Measurements from ENCODE around the gene MBD1. TPM values are rescaled to one million over a fixed set of nuclear protein-coding genes. Genes with fewer than 3 reads are reported as not detected.
"Not testable (repeated sequence)": the region's sequence is repeated elsewhere in the genome, so short reads cannot be mapped to it uniquely, and the experiment has no call there.

Gene MBD1
- total RNA-seq, 2 experiments from 2014 or later, result 65.6 to 69.9 TPM

GRCh38 chr18:50268022-50268747 lies 13.1 kb downstream of the MBD1 start:
- Mint-ChIP-seq H3K9me3 (no peaks in the 10 kb centered on the region), H3K4me1 (peaks cover 21% of the 10 kb centered on the region), H3K4me3 (peak overlapping the region; percentile 69), H3K27ac (peak overlapping the region; percentile 60), H3K36me3 (peaks cover 10% of the 10 kb centered on the region), H3K27me3 (no peaks in the 10 kb centered on the region)
- DNase-seq, result peak; percentile 85

GRCh38 chr18:50266248-50266704 lies 15.0 kb downstream of the MBD1 start, which contains the start of gene CFAP53:
TSS of gene CFAP53 (minus strand) at chr18:50266495. CDS start at chr18:50266404, 91 bp downstream.
- Mint-ChIP-seq H3K27me3 (no peaks in the 10 kb centered on the region), H3K27ac (peak within 1 kb of the TSS; percentile 62), H3K4me3 (peak within 1 kb of the TSS; percentile 86), H3K9me3 (no peaks in the 10 kb centered on the region), H3K36me3 (peaks cover 3% of the 10 kb centered on the region), H3K4me1 (peaks cover 21% of the 10 kb centered on the region)
- peak; percentile 90 for DNase-seq

GRCh38 chr18:50262977-50263376 lies 18.3 kb downstream of the MBD1 start:
- Mint-ChIP-seq H3K27me3 (no peaks in the 10 kb centered on the region), H3K27ac (no peak overlapping the region)

GRCh38 chr18:50250935-50251334 lies 30.4 kb downstream of the MBD1 start:
- DNase-seq, result no peak
- no peaks in the 10 kb centered on the region for H3K27me3 Mint-ChIP-seq
- no peaks in the 10 kb centered on the region for H3K36me3 Mint-ChIP-seq
- H3K4me1 Mint-ChIP-seq, result peaks cover 2% of the 10 kb centered on the region
- H3K4me3 Mint-ChIP-seq, result no peak overlapping the region
- H3K9me3 Mint-ChIP-seq, result no peaks in the 10 kb centered on the region
- H3K27ac Mint-ChIP-seq, result no peak overlapping the region

More at GRCh38 chr18:50262977-50263376, 18.3 kb downstream of the MBD1 start:
- Mint-ChIP-seq H3K9me3 (no peaks in the 10 kb centered on the region), H3K4me1 (peaks cover 15% of the 10 kb centered on the region), H3K36me3 (peaks cover 3% of the 10 kb centered on the region), H3K4me3 (no peak overlapping the region)
- DNase-seq, result no peak

GRCh38 chr18:50249576-50249975 lies 31.7 kb downstream of the MBD1 start:
- Mint-ChIP-seq H3K9me3 (no peaks in the 10 kb centered on the region), H3K4me1 (peaks cover 2% of the 10 kb centered on the region), H3K27me3 (no peaks in the 10 kb centered on the region), H3K27ac (no peak overlapping the region), H3K4me3 (no peak overlapping the region), H3K36me3 (no peaks in the 10 kb centered on the region)
- DNase-seq, result no peak

GRCh38 chr18:50247561-50247960 lies 33.8 kb downstream of the MBD1 start:
- Mint-ChIP-seq H3K9me3 (no peaks in the 10 kb centered on the region), H3K36me3 (no peaks in the 10 kb centered on the region), H3K4me3 (no peak overlapping the region), H3K27me3 (no peaks in the 10 kb centered on the region), H3K27ac (no peak overlapping the region), H3K4me1 (peaks cover 2% of the 10 kb centered on the region)
- no peak for DNase-seq

GRCh38 chr18:50241768-50242167 lies 39.6 kb downstream of the MBD1 start:
- H3K36me3 Mint-ChIP-seq, DNase-seq, H3K4me3 Mint-ChIP-seq, H3K4me1 Mint-ChIP-seq, H3K27me3 Mint-ChIP-seq, H3K27ac Mint-ChIP-seq: not testable (repeated sequence)
- H3K9me3 Mint-ChIP-seq, result peaks cover 11% of the 10 kb centered on the region

GRCh38 chr18:50240080-50240563 lies 41.2 kb downstream of the MBD1 start:
- H3K36me3 Mint-ChIP-seq, result peaks cover 5% of the 10 kb centered on the region
- no peak overlapping the region for H3K4me3 Mint-ChIP-seq
- H3K4me1 Mint-ChIP-seq, result peaks cover 3% of the 10 kb centered on the region
- no peak for DNase-seq
- H3K27ac Mint-ChIP-seq, result no peak overlapping the region
- H3K27me3 Mint-ChIP-seq, result peaks cover 3% of the 10 kb centered on the region
- peaks cover 11% of the 10 kb centered on the region for H3K9me3 Mint-ChIP-seq

- Mint-ChIP-seq H3K27ac (no peak overlapping the region), H3K9me3 (no peaks in the 10 kb centered on the region), H3K36me3 (no peaks in the 10 kb centered on the region), H3K4me3 (no peak overlapping the region), H3K4me1 (no peaks in the 10 kb centered on the region), H3K27me3 (peaks cover 4% of the 10 kb centered on the region)
- no peak for DNase-seq
Observed at GRCh38 chr18:50232419-50232818, 48.9 kb downstream of the MBD1 start.

GRCh38 chr18:50231621-50232020 lies 49.7 kb downstream of the MBD1 start:
- Mint-ChIP-seq H3K4me1 (no peaks in the 10 kb centered on the region), H3K4me3 (no peak overlapping the region), H3K36me3 (no peaks in the 10 kb centered on the region), H3K27ac (no peak overlapping the region), H3K9me3 (no peaks in the 10 kb centered on the region), H3K27me3 (peaks cover 4% of the 10 kb centered on the region)
- DNase-seq, result no peak

- H3K27ac Mint-ChIP-seq, H3K36me3 Mint-ChIP-seq, DNase-seq, H3K9me3 Mint-ChIP-seq, H3K4me3 Mint-ChIP-seq, H3K4me1 Mint-ChIP-seq: not testable (repeated sequence)
- H3K27me3 Mint-ChIP-seq, result peaks cover 18% of the 10 kb centered on the region
Observed at GRCh38 chr18:50220249-50220648, 61.1 kb downstream of the MBD1 start.

Other genes with a start within 250 kb of the MBD1 start
- gene MYO5B, start 86.4 kb downstream of the MBD1 start, total RNA-seq, result under 1 TPM in 1 of 2 experiments, not detected in 1; 0.78 TPM
- gene CFAP53, start 15.0 kb downstream of the MBD1 start, total RNA-seq, result under 1 TPM; 0.14 to 0.54 TPM
- gene CXXC1, start 6.2 kb upstream of the MBD1 start, total RNA-seq, result 10 to 100 TPM; 97.0 to 97.2 TPM
- 10 to 100 TPM; 37.5 to 38.8 TPM for gene SKA1, start 93.5 kb upstream of the MBD1 start, total RNA-seq

Data from activated naive CD8-positive, alpha-beta T cell treated with anti-CD3 and anti-CD28 coated beads for 36 hours (primary cell).